ENCODE data around the gene AUTS2.

Gene AUTS2

DNA sequence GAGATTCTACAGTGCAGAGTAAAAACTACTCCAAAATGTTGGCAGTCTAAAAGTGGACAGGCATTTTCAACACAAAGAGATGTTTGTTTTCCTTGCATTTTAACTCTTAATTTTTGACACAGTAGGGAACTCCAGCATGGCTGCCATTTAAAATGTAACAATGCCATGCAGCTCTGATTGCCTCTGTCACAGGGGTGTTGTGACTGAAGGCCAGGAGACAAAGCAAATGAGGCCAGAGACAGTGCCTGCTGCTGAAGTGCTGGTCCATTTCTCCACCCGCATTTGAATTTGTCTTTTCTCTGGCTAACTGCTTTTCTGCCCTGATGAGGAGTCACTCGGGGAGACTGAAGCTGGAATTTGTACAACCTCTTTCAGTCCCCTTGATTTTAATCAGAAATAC, 823.0 kb downstream of the AUTS2 start:
- H3K4me1 Mint-ChIP-seq, result peaks cover 26% of the 10 kb centered on the region
- no peak overlapping the region for H3K4me3 Mint-ChIP-seq
- TF ChIP-seq, protein P1, sequence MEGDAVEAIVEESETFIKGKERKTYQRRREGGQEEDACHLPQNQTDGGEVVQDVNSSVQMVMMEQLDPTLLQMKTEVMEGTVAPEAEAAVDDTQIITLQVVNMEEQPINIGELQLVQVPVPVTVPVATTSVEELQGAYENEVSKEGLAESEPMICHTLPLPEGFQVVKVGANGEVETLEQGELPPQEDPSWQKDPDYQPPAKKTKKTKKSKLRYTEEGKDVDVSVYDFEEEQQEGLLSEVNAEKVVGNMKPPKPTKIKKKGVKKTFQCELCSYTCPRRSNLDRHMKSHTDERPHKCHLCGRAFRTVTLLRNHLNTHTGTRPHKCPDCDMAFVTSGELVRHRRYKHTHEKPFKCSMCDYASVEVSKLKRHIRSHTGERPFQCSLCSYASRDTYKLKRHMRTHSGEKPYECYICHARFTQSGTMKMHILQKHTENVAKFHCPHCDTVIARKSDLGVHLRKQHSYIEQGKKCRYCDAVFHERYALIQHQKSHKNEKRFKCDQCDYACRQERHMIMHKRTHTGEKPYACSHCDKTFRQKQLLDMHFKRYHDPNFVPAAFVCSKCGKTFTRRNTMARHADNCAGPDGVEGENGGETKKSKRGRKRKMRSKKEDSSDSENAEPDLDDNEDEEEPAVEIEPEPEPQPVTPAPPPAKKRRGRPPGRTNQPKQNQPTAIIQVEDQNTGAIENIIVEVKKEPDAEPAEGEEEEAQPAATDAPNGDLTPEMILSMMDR (IDR thresholded peaks at IDR 0.05; ENCODE audit: unreplicated experiment in 3 of 3), result no peak
- no peaks in the 10 kb centered on the region for H3K36me3 Mint-ChIP-seq (ENCODE audit: low read depth)
- H3K27me3 Mint-ChIP-seq (ENCODE audit: low read depth), result no peaks in the 10 kb centered on the region
- no peak overlapping the region for H3K27ac Mint-ChIP-seq
- no peaks in the 10 kb centered on the region for H3K9me3 Mint-ChIP-seq

DNA sequence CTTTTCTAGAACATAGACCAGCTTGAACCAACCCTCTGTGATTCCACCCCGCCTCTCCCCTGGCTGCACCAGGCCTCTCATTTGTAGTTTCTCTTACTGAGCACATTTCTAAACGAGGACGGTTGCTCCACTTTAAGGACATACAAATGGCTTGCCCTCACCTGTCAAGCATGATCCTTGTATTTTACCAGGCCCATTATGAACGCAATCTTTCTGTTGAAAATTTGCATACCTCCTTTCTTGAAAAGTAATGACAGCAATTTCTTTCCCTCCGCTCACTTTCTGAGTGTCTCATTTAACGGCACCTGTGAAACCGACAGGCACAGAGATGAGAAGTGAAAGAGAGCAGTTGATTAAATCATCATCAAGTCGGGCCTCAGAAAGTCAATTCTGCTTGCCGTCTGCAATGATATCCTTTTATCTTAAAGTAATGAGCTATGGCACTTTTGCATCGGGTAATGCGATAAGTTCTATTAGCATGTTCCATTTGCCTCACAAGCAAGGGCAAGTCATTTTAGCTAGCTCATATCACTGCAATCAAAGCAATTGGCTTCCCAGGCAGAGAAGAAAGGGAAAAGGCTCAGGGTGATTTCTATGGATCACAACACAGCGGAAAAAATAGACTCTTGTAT, 828.1 kb downstream of the AUTS2 start:
- H3K27ac Mint-ChIP-seq, result peak overlapping the region in 1 of 3 experiments; percentile 57
- no peak overlapping the region for H3K4me3 Mint-ChIP-seq
- TF ChIP-seq, protein P1 (IDR thresholded peaks at IDR 0.05; ENCODE audit: unreplicated experiment in 3 of 3), result no peak
- H3K9me3 Mint-ChIP-seq, result no peaks in the 10 kb centered on the region
- peaks cover 4% of the 10 kb centered on the region for H3K4me1 Mint-ChIP-seq
- H3K27me3 Mint-ChIP-seq (ENCODE audit: low read depth), result no peaks in the 10 kb centered on the region
- H3K36me3 Mint-ChIP-seq (ENCODE audit: low read depth), result no peaks in the 10 kb centered on the region

DNA sequence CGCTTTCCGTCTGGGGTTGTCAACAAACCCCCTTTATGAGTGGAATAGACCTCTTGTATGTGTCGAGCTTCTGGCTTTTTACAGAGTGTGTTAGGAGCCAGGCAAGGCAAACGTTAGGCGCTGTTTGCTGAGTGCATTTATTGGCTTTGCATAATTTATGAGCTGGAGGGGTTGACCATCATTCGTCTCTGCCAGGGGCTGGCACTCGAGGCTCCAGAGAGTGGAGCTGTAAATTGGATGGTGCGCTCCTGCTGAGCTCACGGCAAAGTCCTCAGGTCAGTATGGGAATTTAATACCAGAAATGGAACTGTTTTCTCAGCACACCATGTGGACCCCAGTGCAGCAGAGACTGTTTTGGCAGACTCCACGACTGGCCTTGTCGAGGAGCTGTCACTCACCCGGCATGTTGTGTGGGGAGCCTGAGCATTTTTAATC, 834.3 kb downstream of the AUTS2 start:
- Mint-ChIP-seq H3K27ac (peak overlapping the region in 1 of 3 experiments; percentile 51), H3K4me3 (no peak overlapping the region), H3K9me3 (no peaks in the 10 kb centered on the region), H3K36me3 (ENCODE audit: low read depth) (no peaks in the 10 kb centered on the region), H3K27me3 (ENCODE audit: low read depth) (no peaks in the 10 kb centered on the region), H3K4me1 (peaks cover 21% of the 10 kb centered on the region)
- TF ChIP-seq, protein P1 (IDR thresholded peaks at IDR 0.05; ENCODE audit: unreplicated experiment in 3 of 3), result no peak

DNA sequence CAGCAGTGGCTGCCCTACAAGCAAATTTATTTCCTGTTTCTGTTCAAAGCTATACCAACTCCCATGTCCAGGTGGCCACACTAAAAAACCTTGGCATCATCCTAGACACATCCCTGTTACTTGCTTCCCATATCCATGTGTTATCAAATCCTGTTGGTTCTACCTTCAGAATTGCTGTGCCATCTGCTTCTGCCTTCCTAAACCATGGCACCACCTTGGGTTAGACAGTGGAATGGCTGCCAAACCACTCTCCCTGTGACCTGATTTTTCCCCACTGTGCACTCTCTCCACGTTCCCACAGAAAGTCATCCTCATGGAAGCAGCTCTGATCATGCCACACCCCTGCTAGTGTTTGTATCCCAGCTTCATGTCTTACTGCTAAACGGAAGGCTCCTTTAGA, 836.1 kb downstream of the AUTS2 start:
- H3K4me1 Mint-ChIP-seq, result peaks cover 21% of the 10 kb centered on the region
- no peak overlapping the region for H3K27ac Mint-ChIP-seq
- TF ChIP-seq, protein P1 (IDR thresholded peaks at IDR 0.05; ENCODE audit: unreplicated experiment in 3 of 3), result no peak
- H3K36me3 Mint-ChIP-seq (ENCODE audit: low read depth), result no peaks in the 10 kb centered on the region
- no peaks in the 10 kb centered on the region for H3K9me3 Mint-ChIP-seq
- peaks cover 3% of the 10 kb centered on the region for H3K27me3 Mint-ChIP-seq (ENCODE audit: low read depth)
- no peak overlapping the region for H3K4me3 Mint-ChIP-seq

DNA sequence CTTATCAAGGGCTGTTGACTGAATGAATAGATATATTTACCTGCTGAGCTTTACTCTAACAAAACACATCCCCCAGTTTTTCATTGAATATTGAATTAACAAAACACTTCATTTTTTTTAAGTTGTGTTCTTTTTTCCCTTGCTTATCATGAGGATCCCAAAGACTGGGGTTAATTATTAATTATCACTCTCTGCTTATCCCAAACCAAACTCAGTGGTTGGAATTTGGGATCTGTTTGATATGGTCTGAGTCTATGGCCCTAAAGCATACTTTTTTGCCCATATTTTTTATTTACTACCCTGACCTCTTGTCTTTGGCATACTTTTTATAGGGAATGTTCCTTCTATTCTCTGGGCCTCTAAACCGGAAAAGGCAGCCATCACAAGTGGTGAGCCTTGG, 836.5 kb downstream of the AUTS2 start:
- Mint-ChIP-seq H3K36me3 (ENCODE audit: low read depth) (no peaks in the 10 kb centered on the region), H3K27me3 (ENCODE audit: low read depth) (peaks cover 3% of the 10 kb centered on the region), H3K27ac (no peak overlapping the region), H3K4me3 (no peak overlapping the region), H3K9me3 (no peaks in the 10 kb centered on the region), H3K4me1 (peaks cover 21% of the 10 kb centered on the region)
- TF ChIP-seq, protein P1 (IDR thresholded peaks at IDR 0.05; ENCODE audit: unreplicated experiment in 3 of 3), result no peak

DNA sequence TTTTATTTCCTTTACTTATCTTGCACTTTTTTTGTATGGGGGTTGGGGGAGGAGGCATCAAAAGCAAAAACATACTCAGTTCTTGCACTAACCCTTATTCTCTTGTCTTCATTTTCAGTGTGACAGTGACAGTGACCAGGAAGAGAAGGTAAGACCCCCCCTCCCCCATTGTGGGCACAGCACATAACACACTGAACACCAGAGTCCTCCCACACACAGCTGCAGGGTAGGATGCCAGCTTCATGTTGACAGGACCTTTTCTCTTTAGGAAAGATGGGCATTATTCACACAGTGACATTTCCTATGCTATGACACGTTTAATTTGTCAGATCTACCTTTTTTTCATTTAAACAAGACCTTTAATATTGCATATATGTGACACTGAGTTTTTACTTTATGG, 837.4 kb downstream of the AUTS2 start:
- no peak overlapping the region for H3K27ac Mint-ChIP-seq
- H3K36me3 Mint-ChIP-seq (ENCODE audit: low read depth), result no peaks in the 10 kb centered on the region
- peaks cover 21% of the 10 kb centered on the region for H3K4me1 Mint-ChIP-seq
- peaks cover 3% of the 10 kb centered on the region for H3K27me3 Mint-ChIP-seq (ENCODE audit: low read depth)
- TF ChIP-seq, protein P1 (IDR thresholded peaks at IDR 0.05; ENCODE audit: unreplicated experiment in 3 of 3), result no peak
- H3K4me3 Mint-ChIP-seq, result no peak overlapping the region
- no peaks in the 10 kb centered on the region for H3K9me3 Mint-ChIP-seq
